ENCODE results near the gene LCA5L. TPM values are rescaled to one million over a fixed set of nuclear protein-coding genes. Genes with fewer than 3 reads are reported as not detected.

LCA5L gene
- total RNA-seq, 1 donor from 2014 or later: 2.6 TPM

- no peak for DNase-seq (ENCODE audit: extremely low spot score, unreplicated experiment)
- peaks cover 4% of the 10 kb centered on the region for H3K27me3 Mint-ChIP-seq
- no peaks in the 10 kb centered on the region for H3K9me3 Mint-ChIP-seq
- no peaks in the 10 kb centered on the region for H3K4me1 Mint-ChIP-seq (ENCODE audit: unreplicated experiment)
- H3K36me3 Mint-ChIP-seq: no peaks in the 10 kb centered on the region
- TF ChIP-seq CTCF (conservative IDR thresholded peaks at IDR 0.05): no peak
- H3K4me3 Mint-ChIP-seq: no peak overlapping the region
- no peak overlapping the region for H3K27ac Mint-ChIP-seq
These were observed 86.2 kb downstream of the LCA5L start for GRCh38 chr21:39359382-39359781.

Small RNAs within 50 kb of the gene (microRNA-seq; reads per million reads assigned to microRNA genes)
- gene MIR6508: not detected

Other genes starting within 250 kb of the LCA5L start
- gene BRWD1, start 132.1 kb downstream of the LCA5L start, total RNA-seq (ENCODE audit: low replicate concordance): 44.7 and 48.0 TPM in 2 replicates
- 466 and 479 TPM in 2 replicates for gene HMGN1, start 96.7 kb downstream of the LCA5L start, total RNA-seq (ENCODE audit: low replicate concordance)
- gene SH3BGR, start 6.2 kb upstream of the LCA5L start, total RNA-seq (ENCODE audit: low replicate concordance): 2.2 and 2.8 TPM in 2 replicates
- 14.2 and 27.5 TPM in 2 replicates for gene B3GALT5, start 167.2 kb upstream of the LCA5L start, total RNA-seq (ENCODE audit: low replicate concordance)

Data from type B pancreatic cell (in vitro differentiated cells).